Pons (tissue), 1 donor: ENCODE results near the gene LAMA4.
"Not testable (repeated sequence)": the region's sequence is repeated elsewhere in the genome, so short reads cannot be mapped to it uniquely, and the experiment has no call there.

Source experiments
- DNase-seq: peaks from one replicate; pipeline ENCODE4 v3.0.0-alpha.2; 2016; ENCODE audit warnings: low spot score

The LAMA4 gene

DNA sequence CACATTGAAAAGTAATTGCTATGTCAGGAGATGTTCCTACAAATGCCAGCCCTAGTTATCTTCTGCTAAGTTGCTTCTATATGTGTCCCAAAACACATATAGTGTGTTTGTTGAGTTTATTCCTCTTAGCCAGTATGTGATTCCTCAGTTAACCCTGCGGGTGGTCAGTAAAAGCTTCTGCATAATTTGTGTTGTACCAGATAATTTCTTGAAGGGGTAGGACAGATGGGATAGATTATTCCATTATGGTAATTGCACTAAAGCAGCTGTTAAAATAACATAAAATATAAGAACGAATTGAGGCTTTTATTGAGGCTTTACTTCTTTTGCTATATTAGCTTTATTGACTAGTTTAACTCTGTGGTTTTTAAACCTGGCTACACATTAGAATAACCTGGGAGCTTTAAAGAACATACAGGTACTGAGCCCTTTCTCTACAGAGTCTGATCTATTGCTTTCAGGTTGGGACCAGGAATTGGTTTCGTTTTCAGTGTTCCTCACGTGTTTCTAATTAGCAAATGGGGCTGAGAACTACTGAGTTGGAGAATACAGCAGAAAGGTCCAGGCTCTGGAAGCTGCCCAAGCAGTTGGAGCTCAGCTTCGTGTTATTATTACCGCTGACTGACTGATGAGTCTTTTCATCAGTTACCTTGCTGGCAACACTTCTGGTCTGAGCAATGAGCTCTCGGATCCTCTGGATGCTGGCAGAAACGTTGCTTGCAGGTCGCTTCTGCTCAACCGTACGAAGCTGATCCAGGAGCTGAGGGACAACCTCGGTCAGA, 110.0 kb downstream of the LAMA4 start:
- no peak for DNase-seq

DNA sequence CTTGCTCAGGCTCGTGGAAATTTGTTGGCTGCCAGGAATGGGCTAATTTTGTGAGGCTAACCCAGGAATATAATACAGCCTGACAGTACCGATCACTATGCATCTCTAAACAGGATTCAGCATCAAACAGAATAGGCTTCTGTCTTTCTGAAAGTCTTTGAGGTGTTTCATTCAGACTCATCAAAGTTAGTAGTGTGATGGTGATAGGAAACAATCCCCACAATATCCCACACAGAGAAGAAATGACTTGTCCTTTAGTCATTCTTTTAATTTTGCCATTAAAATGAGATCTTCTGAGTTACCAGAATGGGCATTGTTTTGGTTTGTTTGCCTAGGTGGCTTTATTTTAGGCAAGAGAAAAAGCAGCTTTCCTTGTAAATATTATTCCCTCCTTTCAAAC, 112.7 kb downstream of the LAMA4 start:
- no peak for DNase-seq

DNA sequence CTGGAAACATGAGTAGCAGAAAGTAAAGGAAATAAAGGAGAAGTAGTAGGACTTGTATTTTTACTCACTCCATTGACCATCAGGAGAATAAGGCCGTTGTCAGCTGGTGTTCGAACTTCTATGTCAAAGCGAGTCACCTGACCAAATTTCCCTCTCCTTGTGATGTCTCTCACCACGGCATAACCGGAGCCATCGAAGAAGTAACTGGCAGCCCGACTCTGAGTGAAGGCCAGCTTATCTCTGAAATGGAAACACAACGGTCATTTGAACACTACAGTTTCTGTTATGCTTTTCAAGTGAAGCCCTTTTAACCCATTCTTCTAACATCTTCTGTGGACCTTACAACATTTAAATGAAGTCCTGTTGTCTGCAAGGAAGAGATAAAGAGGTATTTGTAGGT, 115.3 kb downstream of the LAMA4 start:
- DNase-seq = no peak

DNA sequence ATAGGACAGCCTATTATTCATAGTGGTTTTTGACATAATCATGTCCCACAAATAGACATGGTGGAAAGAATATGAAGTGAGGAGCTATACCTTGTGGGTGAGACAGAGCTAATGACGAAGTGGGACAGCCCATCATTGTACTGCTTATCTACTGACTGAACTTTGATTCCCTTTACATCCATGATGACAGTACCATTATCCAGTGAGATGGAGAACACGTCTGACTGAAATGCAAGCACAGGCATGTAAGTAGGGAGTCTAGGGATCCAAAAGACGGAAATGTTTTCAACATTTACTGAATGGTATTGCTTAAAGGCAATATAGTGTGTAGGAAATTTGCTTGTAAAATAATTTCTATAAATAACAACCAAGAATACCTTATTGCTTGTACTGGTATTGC, 123.5 kb downstream of the LAMA4 start:
- DNase-seq = no peak

DNA sequence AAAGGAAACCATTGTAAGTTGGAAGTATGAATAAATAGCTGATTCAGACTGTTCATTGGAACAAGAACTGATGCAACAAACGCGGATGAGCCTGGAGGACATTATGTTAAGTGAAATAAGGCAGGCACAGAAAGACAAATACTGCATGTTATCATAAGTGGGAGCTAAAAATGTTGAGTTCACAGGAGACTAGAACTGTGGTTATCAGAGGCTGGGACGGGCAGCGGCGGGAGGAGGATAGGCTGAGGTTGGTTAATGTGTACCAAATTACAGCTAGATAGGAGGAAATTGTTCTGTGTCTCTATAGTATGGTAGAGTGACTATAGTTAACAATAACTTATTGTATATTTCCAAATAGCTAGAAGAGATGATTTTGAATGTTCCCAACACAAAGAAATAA, 126.2 kb downstream of the LAMA4 start:
- no peak for DNase-seq

DNA sequence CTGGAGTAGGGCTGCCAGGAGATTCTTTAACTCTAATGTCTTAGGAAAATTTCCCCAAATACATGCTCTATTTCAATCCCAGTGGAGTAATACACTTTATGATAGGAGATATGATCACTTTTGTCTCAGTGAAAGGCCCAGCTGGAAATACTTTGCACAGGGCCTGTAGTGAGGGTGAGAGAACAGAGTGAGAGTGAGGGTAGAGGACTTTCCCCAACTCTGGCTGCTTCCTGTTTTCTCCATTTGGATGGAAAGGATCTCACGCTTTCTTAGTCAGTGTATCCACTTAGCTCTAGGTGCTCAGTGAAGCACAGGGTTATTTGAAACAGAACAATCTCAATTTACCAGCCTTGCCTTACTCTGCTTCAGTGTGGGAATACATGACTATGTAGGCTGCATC, 130.4 kb downstream of the LAMA4 start:
- no peak for DNase-seq

DNA sequence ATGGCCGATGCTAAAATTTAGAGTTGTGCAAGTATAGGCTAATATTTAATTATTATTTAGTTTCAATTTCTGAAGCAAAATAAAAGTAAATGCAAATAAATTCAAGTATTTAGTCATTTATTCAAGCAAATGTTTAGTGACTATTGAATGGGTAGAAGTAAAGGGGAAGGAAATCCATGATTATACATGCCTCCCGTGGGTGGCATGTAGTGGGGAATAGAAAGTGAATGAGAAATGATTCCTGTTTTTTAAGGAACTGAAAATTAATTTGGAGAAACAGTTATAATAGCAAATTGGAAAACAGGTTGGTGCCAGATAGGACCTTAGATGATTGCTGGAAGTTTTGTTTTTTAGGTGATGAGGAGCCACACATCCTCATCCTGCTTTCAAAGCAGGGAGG, 131.6 kb downstream of the LAMA4 start:
- DNase-seq = no peak

DNA sequence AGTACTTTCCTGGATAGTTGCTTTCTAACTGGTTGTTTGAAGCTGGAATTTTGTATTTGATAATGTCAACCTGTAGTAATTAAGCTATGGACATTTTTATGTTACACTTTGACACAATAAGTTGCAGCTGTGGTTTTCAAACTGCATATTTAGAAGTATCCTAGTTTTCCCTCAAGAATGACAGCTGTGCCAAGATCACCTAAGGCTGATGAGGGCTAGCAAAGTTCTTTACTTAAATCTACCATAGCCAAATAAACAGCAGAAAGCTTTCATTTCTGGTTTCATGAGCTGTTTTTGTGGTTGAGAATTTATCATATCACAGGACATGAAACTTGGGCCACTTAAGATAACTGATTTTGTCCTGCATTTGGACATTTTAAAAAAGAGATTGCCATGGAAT, 136.3 kb downstream of the LAMA4 start:
- no peak for DNase-seq

DNA sequence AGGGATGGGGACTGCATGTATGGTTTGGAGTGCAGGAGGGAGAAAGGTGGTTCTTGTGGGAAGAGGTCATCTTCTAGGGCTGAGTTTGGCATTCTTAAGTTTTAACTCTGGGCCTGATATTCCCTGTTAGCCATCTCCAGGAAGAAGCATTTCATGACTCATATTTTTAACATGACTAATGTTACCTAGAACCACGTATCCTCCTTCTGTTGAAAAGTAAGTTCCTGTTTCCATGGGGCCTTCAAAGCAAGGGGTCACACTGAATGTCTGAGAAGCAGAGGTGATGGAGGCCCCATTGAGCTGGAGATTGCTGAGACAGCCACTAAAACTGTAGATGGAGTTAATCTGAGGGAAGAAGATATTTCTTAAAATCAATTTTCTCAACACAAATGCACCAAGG, 136.8 kb downstream of the LAMA4 start:
- no peak for DNase-seq

DNA sequence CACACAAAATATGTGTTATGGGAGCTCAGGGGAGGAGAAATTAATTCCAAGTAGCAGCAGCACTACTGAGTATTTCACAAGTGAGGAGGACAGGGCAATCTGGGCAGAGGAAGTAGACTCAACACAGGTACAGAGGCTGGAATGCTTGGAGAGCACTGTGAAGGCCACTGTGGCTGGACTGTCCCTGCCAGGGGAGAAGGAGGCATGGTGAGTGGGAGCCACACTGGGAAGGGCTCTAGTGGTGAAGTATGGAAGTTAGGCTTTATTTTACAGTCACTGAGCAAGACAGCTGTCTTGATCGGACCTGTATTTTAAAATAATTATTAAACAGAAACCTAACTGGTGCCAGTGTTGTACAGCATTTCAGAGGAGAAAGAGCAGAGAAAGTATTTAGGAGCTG, 138.1 kb downstream of the LAMA4 start:
- DNase-seq = no peak

DNA sequence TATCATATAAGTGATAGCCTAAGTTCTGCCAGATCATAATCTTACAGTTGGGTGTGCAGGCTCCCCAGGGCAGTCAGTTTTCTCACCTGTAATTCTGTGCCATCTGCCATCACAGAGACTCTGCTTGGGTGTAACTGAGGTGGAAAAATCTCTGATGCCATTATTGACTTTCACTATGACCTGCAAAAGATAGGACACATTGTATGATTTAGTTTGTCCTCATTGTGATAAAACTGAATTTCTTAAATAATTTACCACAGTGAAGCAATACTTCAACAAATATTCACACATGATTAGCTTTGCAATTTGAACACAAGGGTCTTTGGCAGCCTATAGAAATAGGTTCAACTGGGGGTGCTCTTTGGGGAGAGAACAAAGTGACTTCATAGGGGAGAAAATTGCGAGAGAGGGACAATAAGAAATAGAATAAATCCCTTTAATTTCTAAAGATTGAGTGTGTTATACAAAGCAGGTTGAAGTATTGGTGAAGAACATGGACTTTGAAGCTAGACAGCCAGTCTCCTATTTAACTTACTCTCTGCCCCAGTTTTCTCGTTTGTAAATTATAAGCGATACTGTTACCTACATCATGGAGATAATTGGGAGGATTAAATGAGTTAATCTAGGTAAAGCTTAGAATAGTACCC, 139.7 kb downstream of the LAMA4 start:
- no peak for DNase-seq

DNA sequence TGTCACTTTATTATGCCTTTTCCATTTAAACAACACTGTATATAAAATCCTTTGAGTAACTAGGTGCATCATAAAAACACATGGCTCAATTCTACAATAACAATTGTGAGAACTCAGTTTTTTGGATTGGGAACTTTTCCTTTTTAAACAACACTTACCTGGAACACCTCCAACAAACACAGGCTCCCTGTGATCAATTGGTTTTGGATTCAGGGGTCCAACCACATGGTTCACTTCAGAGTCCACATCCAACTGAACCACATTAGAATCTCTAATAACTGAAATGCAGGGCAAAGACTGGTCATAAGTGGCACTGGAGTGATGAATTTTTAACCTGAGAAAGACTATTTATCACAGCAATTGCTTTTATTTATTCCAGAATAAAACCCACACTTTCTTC, 140.4 kb downstream of the LAMA4 start:
- DNase-seq = no peak

DNA sequence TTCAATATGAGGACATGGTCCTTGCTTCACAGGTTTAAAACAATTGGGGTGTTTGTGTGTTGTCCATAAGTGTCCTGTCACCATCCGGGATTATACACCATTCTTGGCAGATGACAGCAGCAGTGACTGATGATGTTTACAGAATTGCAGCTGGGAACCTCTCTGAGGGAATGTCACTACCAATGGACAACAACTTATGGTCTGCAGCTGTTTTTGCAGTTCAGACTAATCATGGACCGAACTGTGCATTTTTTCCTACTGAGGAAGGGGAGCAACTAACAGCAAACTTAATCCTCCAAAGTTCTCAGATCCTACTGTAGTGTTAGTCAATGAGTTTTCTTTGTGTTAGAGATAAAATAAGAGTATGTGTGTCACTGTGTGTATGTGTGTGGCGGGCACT, 140.9 kb downstream of the LAMA4 start:
- peak; percentile 85 for DNase-seq

DNA sequence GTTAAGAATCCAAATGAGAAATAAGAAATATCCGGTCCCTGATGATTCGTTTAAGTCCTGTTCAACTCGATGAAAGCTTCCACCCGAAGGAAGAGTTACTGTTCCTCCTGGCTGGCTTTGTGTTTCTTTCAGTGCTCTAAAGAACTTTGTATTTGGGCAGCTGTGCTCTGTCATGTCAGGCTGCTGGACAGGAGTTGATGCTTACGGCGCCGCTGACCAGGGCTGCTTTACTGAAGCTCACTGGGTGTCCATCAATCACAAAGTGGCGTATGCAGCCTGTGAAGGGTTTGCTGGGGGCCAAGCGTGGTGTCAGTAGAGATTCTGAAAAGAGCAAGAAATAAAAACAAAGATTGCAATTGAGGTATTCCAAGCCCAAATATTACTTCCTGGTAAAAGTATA, 145.1 kb downstream of the LAMA4 start:
- peak; percentile 46 for DNase-seq

DNA sequence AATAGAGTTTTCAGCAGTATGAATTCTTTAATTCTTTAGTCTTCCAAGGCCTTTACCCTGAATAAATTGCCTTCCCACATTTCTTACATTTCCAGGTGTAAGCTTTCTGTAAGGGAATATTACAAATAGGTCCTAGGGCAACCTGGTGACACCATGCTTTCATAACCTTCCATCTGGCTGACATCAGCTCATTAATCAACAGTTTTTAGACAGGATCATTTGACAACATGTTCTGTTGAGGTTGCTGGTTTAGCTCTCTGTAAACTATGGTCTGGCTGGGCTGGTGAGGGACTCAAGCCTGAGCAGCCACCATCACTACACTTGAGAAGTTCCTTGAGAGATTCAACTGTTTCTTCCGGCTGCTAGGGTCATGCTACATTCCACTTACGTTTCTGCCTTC, 147.8 kb downstream of the LAMA4 start:
- DNase-seq = no peak

DNA sequence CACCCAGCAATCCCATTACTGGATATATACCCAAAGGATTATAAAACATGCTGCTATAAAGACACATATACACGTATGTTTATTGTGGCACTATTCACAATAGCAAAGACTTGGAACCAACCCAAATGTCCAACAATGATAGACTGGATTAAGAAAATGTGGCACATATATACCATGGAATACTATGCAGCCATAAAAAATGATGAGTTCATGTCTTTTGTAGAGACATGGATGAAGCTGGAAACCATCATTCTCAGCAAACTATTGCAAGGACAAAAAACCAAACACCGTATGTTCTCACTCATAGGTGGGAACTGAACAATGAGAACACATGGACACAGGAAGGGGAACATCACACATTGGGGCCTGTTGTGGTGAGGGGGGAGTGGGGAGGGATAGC, 148.3 kb downstream of the LAMA4 start:
- DNase-seq = not testable (repeated sequence)

DNA sequence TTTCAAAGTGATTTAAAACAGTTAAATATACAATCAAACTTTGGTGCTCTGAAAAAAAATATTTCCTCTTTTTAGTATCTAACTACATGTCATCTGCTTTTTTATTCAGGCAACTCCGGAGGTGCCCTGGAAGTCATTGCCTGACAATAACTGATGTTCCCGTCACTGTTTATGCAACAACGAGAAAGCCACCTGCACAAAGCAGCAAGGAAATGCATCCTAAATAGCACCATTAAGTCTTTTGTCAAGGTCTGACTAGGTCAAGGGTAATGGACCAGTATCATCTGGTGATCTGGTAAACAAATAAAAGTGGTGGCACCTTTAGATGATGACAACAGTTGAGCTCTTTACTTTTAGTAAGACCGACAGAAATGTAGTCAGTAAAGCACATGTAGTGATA, 153.8 kb downstream of the LAMA4 start:
- no peak for DNase-seq

DNA sequence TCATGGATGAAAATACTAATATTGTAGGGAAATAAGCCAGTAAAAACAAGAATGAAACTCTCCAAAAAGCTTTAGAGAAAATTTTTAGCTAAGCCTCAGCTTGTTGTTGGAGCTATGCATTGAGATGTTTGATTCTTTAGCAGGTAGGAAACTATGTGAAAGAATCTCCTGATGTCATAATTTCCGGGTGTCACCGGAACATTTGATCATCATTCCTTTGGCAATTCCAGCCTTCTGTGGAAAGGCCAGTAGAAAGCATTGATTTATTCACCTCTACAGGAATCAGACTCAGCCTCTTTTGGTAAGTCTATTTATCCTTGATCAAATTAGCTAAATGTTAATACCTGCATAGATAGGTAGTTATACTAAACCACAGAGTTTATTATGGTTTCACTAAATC, 157.5 kb downstream of the LAMA4 start:
- no peak for DNase-seq

DNA sequence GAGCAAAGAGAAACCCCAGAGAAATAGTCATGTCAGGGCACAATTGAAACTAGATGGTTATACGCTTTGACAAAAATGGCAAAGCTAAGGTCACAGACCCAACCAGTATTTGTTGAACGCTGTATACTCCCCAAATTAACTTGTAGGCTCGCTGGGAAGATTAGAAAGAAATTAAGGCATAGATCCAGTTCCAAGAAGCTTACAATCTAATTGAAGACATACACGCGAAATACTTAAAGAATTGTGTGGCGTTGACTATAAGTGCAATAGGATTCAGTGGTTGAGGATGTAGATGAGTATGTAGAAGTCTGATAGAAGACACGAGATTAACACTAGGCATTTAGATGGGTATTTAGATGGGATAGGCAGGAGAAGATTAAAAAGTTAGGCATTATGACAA, 166.5 kb downstream of the LAMA4 start:
- DNase-seq = no peak

DNA sequence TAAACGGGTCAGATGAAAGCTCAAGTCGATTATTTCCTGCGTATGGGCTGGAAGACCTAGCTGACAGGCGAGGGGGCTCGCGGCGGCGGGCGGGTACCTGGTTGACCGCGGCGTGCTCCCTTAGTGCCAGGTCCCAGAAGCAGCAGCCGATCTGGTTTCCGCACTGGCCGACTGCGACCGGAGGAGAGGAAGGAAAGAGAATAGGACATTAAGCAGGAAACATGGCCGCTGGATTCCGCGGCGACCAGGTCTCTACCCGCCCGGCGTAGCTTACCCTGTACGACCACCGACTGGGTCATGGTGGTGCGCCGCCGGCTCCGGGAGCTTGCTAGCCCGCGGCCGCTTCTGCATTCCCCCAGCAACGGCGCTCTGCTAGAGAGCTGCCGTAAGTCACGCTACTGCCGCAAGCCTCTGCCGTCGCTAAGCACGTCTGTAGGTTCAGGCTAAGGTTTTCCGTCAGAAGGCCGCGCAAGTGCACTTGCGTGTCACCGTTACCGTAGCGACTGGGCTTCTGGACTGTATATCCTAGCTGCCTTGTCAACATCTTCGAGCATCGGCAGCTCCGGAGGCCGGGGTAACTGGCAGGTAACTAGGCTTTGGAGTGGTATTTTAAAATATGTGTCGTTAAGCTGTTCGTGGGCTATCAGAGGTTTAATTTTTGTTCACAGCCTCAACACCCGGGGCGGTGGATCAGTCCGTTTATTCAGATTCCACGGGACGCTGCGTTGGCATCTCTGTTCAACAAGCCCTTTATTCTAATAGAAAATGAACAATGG, 167.0 kb downstream of the LAMA4 start, which contains the start of the genes FAM229B and TUBE1:
Gene FAM229B (plus strand): TSS at position 456 of the 776 bp plus-strand sequence. CDS start 11,693 bp downstream, outside the sequence.
Gene TUBE1 (minus strand): TSS at position 347 of the 776 bp plus-strand sequence. CDS start 48 bp downstream, at position 299.
- DNase-seq = peak; percentile 96

DNA sequence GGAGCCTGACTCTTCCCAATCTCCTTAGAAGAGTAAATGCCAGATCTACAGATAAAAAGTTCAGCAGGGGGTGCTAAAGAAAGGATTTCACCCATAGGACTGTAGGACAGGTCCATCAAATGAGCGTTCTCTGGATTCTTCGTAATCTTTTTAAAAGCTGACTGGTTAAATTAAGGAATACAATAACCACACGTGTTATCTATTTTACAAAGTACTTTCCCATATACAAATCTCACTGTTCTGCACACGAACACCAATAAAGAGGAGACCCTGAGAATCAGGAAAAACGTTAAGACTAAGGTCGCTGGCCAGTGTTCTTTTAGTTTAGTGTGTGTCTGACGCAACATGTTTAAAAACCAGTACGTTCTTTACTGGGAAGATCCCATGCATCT, 167.6 kb downstream of the LAMA4 start:
- DNase-seq = peak; percentile 67

DNA sequence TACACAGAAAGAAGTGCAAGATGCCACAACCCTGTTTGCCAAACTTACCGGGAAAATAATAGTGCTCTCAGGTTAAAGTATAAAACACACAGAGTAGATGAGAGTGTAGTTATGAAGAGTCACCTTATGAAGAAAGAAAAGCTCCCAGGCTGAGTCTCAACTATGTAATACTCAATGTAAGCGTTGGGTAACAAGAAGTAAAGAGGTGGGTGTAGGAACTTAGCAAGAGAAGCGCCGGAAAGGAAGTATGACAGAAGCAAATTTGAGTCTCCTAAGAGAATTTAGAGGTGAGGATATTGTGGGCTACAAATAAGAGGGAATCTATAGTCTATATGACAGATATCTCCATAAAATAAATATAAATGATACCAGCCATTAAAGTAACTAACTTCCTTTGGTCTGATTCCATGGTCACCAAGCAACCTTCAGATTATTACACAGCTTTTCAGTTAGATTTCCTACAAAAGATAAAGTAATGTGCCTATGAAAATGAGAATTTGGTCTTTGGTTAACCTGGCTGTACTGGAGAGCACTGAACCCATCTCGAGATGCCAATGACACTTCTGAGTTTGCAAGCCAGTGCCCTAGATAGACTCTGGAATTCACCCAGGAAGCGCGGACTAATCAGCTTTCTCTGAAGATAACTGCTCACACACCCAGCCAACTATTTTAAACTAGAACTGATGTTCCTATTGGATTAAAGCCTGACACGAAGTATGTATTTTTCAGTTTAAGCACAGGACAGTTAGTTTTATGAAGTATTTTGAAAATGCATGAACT, 168.9 kb downstream of the LAMA4 start:
- DNase-seq = no peak
